ENCODE results near the gene KIF3B.
A peak's percentile ranks its signal among the peaks of the same experiment; 100 is the strongest.
"Not testable (repeated sequence)": the region's sequence is repeated elsewhere in the genome, so short reads cannot be mapped to it uniquely, and the experiment has no call there.

KIF3B gene

GRCh38 chr20:32248043-32248442 is 29.4 kb upstream of the KIF3B start:
- no peak for DNase-seq (ENCODE audit: low read depth)

- DNase-seq (ENCODE audit: low read depth) = no peak
Observed at GRCh38 chr20:32249030-32249738, 28.3 kb upstream of the KIF3B start.

GRCh38 chr20:32251470-32251869 is 26.0 kb upstream of the KIF3B start:
- DNase-seq (ENCODE audit: low read depth) = no peak

GRCh38 chr20:32252189-32252588 is 25.3 kb upstream of the KIF3B start:
- no peak for DNase-seq (ENCODE audit: low read depth)

- not testable (repeated sequence) for DNase-seq (ENCODE audit: low read depth)
Observed at GRCh38 chr20:32260973-32261372, 16.5 kb upstream of the KIF3B start.

GRCh38 chr20:32261644-32262043 is 15.8 kb upstream of the KIF3B start:
- no peak for DNase-seq (ENCODE audit: low read depth)

GRCh38 chr20:32263398-32263954 is 14.0 kb upstream of the KIF3B start:
- no peak for DNase-seq (ENCODE audit: low read depth)

- no peak for DNase-seq (ENCODE audit: low read depth)
Observed at GRCh38 chr20:32271620-32272019, 5.8 kb upstream of the KIF3B start.

GRCh38 chr20:32274359-32274758 is 3.1 kb upstream of the KIF3B start:
- no peak for DNase-seq (ENCODE audit: low read depth)

GRCh38 chr20:32275163-32275562 is 2.3 kb upstream of the KIF3B start:
- not testable (repeated sequence) for DNase-seq (ENCODE audit: low read depth)

GRCh38 chr20:32278199-32278643 is 770 bp downstream of the KIF3B start:
- DNase-seq (ENCODE audit: low read depth) = no peak

- no peak for DNase-seq (ENCODE audit: low read depth)
Observed at GRCh38 chr20:32281711-32282110, 4.3 kb downstream of the KIF3B start.

- DNase-seq (ENCODE audit: low read depth) = no peak
Observed at GRCh38 chr20:32282461-32282860, 5.0 kb downstream of the KIF3B start.

GRCh38 chr20:32285082-32285620 is 7.7 kb downstream of the KIF3B start:
- DNase-seq (ENCODE audit: low read depth) = no peak

- peak; percentile 8 for DNase-seq (ENCODE audit: low read depth)
Observed at GRCh38 chr20:32285621-32286371, 8.3 kb downstream of the KIF3B start.

GRCh38 chr20:32287231-32287638 is 9.8 kb downstream of the KIF3B start:
- DNase-seq (ENCODE audit: low read depth) = no peak

GRCh38 chr20:32288225-32288849 is 10.9 kb downstream of the KIF3B start:
- DNase-seq (ENCODE audit: low read depth) = no peak

GRCh38 chr20:32289299-32289660 is 11.8 kb downstream of the KIF3B start:
- DNase-seq (ENCODE audit: low read depth) = not testable (repeated sequence)

- no peak for DNase-seq (ENCODE audit: low read depth)
Observed at GRCh38 chr20:32289661-32290431, 12.4 kb downstream of the KIF3B start.

- no peak for DNase-seq (ENCODE audit: low read depth)
Observed at GRCh38 chr20:32291166-32291565, 13.7 kb downstream of the KIF3B start.

GRCh38 chr20:32292548-32292947 is 15.1 kb downstream of the KIF3B start:
- no peak for DNase-seq (ENCODE audit: low read depth)

GRCh38 chr20:32294071-32294470 is 16.6 kb downstream of the KIF3B start:
- DNase-seq (ENCODE audit: low read depth) = no peak

Measured in fibroblast of the conjunctiva (primary cell).